B cell (primary cell): Measurements from ENCODE around the gene HSPH1. TPM values are rescaled to one million over a fixed set of nuclear protein-coding genes. Genes with fewer than 3 reads are reported as not detected.

Experiments
- ATAC-seq: fragments of 200-7000 bp; cut with Tn5 transposase; one replicate; pipeline ENCODE4 v1.10.0; 2021; ENCODE audit warnings: low read depth, mild to moderate bottlenecking, moderate number of reproducible peaks, moderate library complexity
- CTCF ChIA-PET: fragments of 350-600 bp; sonication (Branson Sonifier 250); formaldehyde crosslinking; loops from one replicate; lab custom pipeline; 2021; ENCODE audit warnings: antibody characterized with exemption, inconsistent platforms; lab: Charles Lee
- POLR2A ChIA-PET: fragments of 350-600 bp; sonication (Branson Sonifier 250); formaldehyde crosslinking; loops from one replicate; lab custom pipeline; 2021; ENCODE audit warnings: antibody characterized with exemption; lab: Charles Lee
- DNase-seq: peaks from one replicate; pipeline ENCODE4 v3.0.0; 2013
- H2AFZ ChIP-seq: 2 replicates; pipeline ENCODE4 v1.6.1; 2012; ENCODE audit warnings: mild to moderate bottlenecking, low read depth, low read length; ENCODE audit not compliant: insufficient read depth, poor library complexity, severe bottlenecking
- H3K27ac ChIP-seq, 2 donors: 1 replicate in 1 of 2; 2 replicates in 1 of 2; pipeline ENCODE4 v1.5.1; 2012 to 2013; ENCODE audit warnings: low read length in 2 of 2, mild to moderate bottlenecking in 2 of 2, moderate library complexity in 1 of 2
- H3K27me3 ChIP-seq, 4 experiments: fragments of 200-600 bp in 1 of 4; sonication (generic) in 1 of 4; replicated peaks in 1 of 4; 1 replicate in 2 of 4; 2 replicates in 2 of 4; pipeline versions ENCODE4 v1.6.1 to v1.7.0; 2013 to 2016; ENCODE audit warnings: low read length in 3 of 4, mild to moderate bottlenecking in 2 of 4, mixed read lengths in 1 of 4, moderate library complexity in 1 of 4; ENCODE audit not compliant: insufficient read depth in 4 of 4, control insufficient read depth in 3 of 4; ENCODE audit errors: control extremely low read depth in 1 of 4
- H3K36me3 ChIP-seq, 2 experiments: replicated peaks in 1 of 2; 1 replicate in 1 of 2; 2 replicates in 1 of 2; pipeline versions ENCODE4 v1.6.1 to v1.7.1; 2013; ENCODE audit warnings: low read length in 1 of 2; ENCODE audit not compliant: insufficient read depth in 2 of 2, control insufficient read depth in 1 of 2; ENCODE audit errors: control extremely low read depth in 1 of 2, extremely low read depth in 1 of 2
- H3K4me1 ChIP-seq, 2 donors: fragments of 200-600 bp in 1 of 2; sonication (generic) in 1 of 2; 1 replicate in 1 of 2; 2 replicates in 1 of 2; pipeline versions ENCODE4 v1.5.1 to v1.6.1; 2013 to 2017; ENCODE audit warnings: low read length in 2 of 2; ENCODE audit not compliant: control insufficient read depth in 2 of 2, insufficient read depth in 2 of 2
- H3K4me2 ChIP-seq: replicated peaks from 2 replicates; pipeline ENCODE3; 2012; ENCODE audit warnings: mild to moderate bottlenecking, low read depth, low read length; ENCODE audit not compliant: poor library complexity, severe bottlenecking
- H3K4me3 ChIP-seq, 5 experiments: fragments of 200-600 bp in 1 of 5; sonication (generic) in 1 of 5; 1 replicate in 3 of 5; 2 replicates in 2 of 5; pipeline versions ENCODE4 v1.5.1 to v1.7.0; 2011 to 2016; ENCODE audit warnings: low read length in 4 of 5, mild to moderate bottlenecking in 4 of 5, low read depth in 2 of 5, control low read depth in 1 of 5, moderate library complexity in 1 of 5; ENCODE audit not compliant: insufficient read depth in 1 of 5; ENCODE audit errors: control extremely low read depth in 1 of 5, extremely low read depth in 1 of 5
- H3K79me2 ChIP-seq: fragments of 200-600 bp; sonication (generic); one replicate; pipeline ENCODE4 v1.6.0; 2016; ENCODE audit warnings: low read length; ENCODE audit not compliant: control insufficient read depth, insufficient read depth
- H3K9ac ChIP-seq: fragments of 200-600 bp; sonication (generic); 2 replicates; pipeline ENCODE4 v1.6.1; 2017; ENCODE audit warnings: mild to moderate bottlenecking, low read length, moderate library complexity
- H3K9me3 ChIP-seq, 3 donors: one replicate each; pipeline versions ENCODE4 v1.6.1 to v1.7.1; 2013; ENCODE audit warnings: low read length in 2 of 3; ENCODE audit not compliant: control insufficient read depth in 2 of 3, insufficient read depth in 1 of 3; ENCODE audit errors: control extremely low read depth in 1 of 3
- H4K20me1 ChIP-seq: 2 replicates; pipeline ENCODE4 v1.6.0; 2012; ENCODE audit warnings: mild to moderate bottlenecking, low read length; ENCODE audit not compliant: insufficient read depth, control insufficient read depth, poor library complexity, severe bottlenecking
- H3K27ac Mint-ChIP-seq: one replicate; pipeline ENCODE4 v1.8.0; 2021; ENCODE audit warnings: mixed read lengths
- H3K27me3 Mint-ChIP-seq: one replicate; pipeline ENCODE4 v1.8.0; 2021; ENCODE audit warnings: mixed read lengths
- H3K4me1 Mint-ChIP-seq: one replicate; pipeline ENCODE4 v1.8.0; 2021; ENCODE audit warnings: mixed read lengths
- H3K4me3 Mint-ChIP-seq: one replicate; pipeline ENCODE4 v1.8.0; 2021; ENCODE audit warnings: mixed read lengths
- H3K9me3 Mint-ChIP-seq: one replicate; pipeline ENCODE4 v1.8.0; 2022; ENCODE audit warnings: mixed read lengths; ENCODE audit not compliant: insufficient read depth
- CTCF ChIP-seq: fragments of 200-600 bp; IDR thresholded peaks from one replicate; pipeline ENCODE4 v1.8.0; 2022; ENCODE audit warnings: antibody characterized with exemption, mild to moderate bottlenecking
- EZH2 ChIP-seq: IDR thresholded peaks from 2 replicates; pipeline ENCODE4 v1.6.1; 2012; ENCODE audit warnings: borderline replicate concordance, low read depth, mild to moderate bottlenecking, moderate library complexity, low read length; ENCODE audit not compliant: insufficient read depth, poor library complexity, severe bottlenecking
- WGBS: methylation state at CpG from one replicate; pipeline ENCODE4 v1.1.5; 2013; ENCODE audit warnings: missing lambda C conversion rate; ENCODE audit not compliant: insufficient coverage; 5-methylcytosine and 5-hydroxymethylcytosine counted together
- intact Hi-C: fragments of 100-400 bp; cut with micrococcal nuclease; formaldehyde crosslinking; loops from one replicate; pipeline ENCODE4 v1.10.0; 2022
- polyA plus RNA-seq: library from polyadenylated mRNA; depleted of rRNA; stranded (reverse); fragments of >200 nt; gene quantifications from 2 replicates; pipeline ENCODE4 v1.2.3, GENCODE V29; 2012
- total RNA-seq, 2 donors: library from RNA; stranded (reverse); fragments of 120-200 nt in 1 of 2; gene quantifications; 1 replicate in 1 of 2; 2 replicates in 1 of 2; pipeline versions ENCODE4 v1.2.3 to v1.2.4, GENCODE V29; 2013 to 2022

HSPH1 gene
- total and polyA plus RNA-seq, 2 donors (not counting 1 experiment from before 2014, with no cell fraction given) = 15.4 to 56.4 TPM

DNA sequence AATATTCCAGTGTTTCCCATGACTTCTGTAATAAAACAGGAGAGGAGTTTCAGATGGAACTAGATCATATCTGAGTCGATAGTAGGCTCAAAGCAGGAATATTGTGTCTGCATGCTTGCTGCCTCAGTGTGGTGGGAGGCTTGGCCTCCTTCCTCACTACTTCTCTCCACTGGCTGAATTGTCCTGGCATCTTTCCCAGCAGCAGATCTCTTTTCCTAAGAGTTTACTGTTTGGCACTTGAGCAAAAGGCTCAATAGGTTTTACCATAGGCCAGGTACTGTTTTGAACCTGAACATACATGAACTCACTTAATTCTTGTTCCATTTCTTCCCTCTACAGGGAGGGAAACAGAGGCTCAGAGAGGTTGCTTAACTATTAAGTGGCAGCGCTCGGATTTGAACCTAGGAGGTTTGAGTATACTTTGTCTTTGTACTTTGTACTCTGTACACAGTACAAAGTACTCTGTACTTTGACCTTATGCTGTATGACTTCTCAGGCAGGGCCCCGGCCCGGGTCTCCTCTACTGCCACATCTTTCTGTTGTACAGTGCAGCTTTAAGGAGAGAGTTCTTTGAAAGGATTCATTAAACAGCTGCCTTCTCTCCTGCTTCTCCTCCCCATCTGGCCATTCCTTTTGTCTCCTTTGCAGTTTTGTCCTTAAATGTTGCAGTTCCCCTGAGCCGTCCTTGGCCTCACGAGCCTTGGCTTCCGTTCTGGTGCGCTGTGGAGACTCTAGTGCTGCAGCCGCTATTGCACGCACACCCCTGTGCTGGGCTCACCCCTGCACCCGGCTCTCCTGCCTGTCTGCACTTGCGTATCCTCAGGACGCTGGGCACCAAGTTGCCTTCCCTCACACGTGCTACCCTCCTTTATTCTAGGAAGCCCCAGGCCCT lies 46.2 kb upstream of the HSPH1 start:
- Histone ChIP-seq H3K9ac (no peak overlapping the region), H3K36me3 (no peaks in the 10 kb centered on the region), H3K27me3 (no peaks in the 10 kb centered on the region), H3K9me3 (no peaks in the 10 kb centered on the region), H3K79me2 (peaks cover 12% of the 10 kb centered on the region), H3K4me3 (no peak overlapping the region), H3K4me1 (no peaks in the 10 kb centered on the region), H3K4me2 (no peak overlapping the region), H2AFZ (no peak overlapping the region), H3K27ac (no peak overlapping the region), H4K20me1 (peaks cover 7% of the 10 kb centered on the region)
- H3K4me3 Mint-ChIP-seq = no peak overlapping the region
- ATAC-seq (no peak), DNase-seq (no peak)
- H3K9me3 Mint-ChIP-seq = no peaks in the 10 kb centered on the region
- H3K27me3 Mint-ChIP-seq = no peaks in the 10 kb centered on the region
- no peak for TF ChIP-seq CTCF
- no peak for TF ChIP-seq EZH2
- H3K27ac Mint-ChIP-seq = no peak overlapping the region
- ChIA-PET POLR2A (no interaction called here), CTCF (no interaction called here)
- intact Hi-C loops = no loop called here
- WGBS = 75% methylated on average over 11 of the region's 15 CpGs
- H3K4me1 Mint-ChIP-seq = no peaks in the 10 kb centered on the region

- H3K9me3 ChIP-seq = no peaks in the 10 kb centered on the region
- H3K4me2 ChIP-seq = no peak overlapping the region
- no peak overlapping the region for H3K27ac ChIP-seq
- H3K9me3 Mint-ChIP-seq = no peaks in the 10 kb centered on the region
- H3K79me2 ChIP-seq = peaks cover 11% of the 10 kb centered on the region
- H3K36me3 ChIP-seq = no peaks in the 10 kb centered on the region
- no peaks in the 10 kb centered on the region for H3K27me3 ChIP-seq
- CTCF ChIA-PET = no interaction called here
- TF ChIP-seq EZH2 (no peak), CTCF (no peak)
- H3K27me3 Mint-ChIP-seq = no peaks in the 10 kb centered on the region
- H3K4me1 Mint-ChIP-seq = peaks cover 15% of the 10 kb centered on the region
- no peak overlapping the region for H3K4me3 ChIP-seq
- H3K4me1 ChIP-seq = peaks cover 5 to 11% of the 10 kb centered on the region in 2 donors
- H3K4me3 Mint-ChIP-seq = no peak overlapping the region
- 100% methylated on average over 1 of the region's 1 CpG for WGBS
- no peak overlapping the region for H3K9ac ChIP-seq
- POLR2A ChIA-PET = no interaction called here
- peaks cover 7% of the 10 kb centered on the region for H4K20me1 ChIP-seq
- DNase-seq (no peak), ATAC-seq (no peak)
- no peak overlapping the region for H3K27ac Mint-ChIP-seq
- intact Hi-C loops = no loop called here
- H2AFZ ChIP-seq = no peak overlapping the region
Observed at GRCh38 chr13:31204592-31204991, 42.9 kb upstream of the HSPH1 start.
